Parathyroid adenoma (tissue), 2 donors: ENCODE results near the gene PMPCA.
"Not testable (repeated sequence)": the region's sequence is repeated elsewhere in the genome, so short reads cannot be mapped to it uniquely, and the experiment has no call there.

Experiments
- H2AFZ ChIP-seq: fragments of 300-600 bp; sonication (generic); one replicate; pipeline ENCODE4 v1.7.0; 2017; ENCODE audit warnings: antibody characterized with exemption, mild to moderate bottlenecking
- H3K27ac ChIP-seq: fragments of 300-600 bp; sonication (generic); one replicate; pipeline ENCODE4 v1.7.0; 2017
- H3K27me3 ChIP-seq: fragments of 300-600 bp; sonication (generic); one replicate; pipeline ENCODE4 v1.7.0; 2017; ENCODE audit warnings: low read length; ENCODE audit not compliant: control insufficient read depth, insufficient read depth
- H3K36me3 ChIP-seq: fragments of 300-600 bp; sonication (generic); one replicate; pipeline ENCODE4 v1.7.0; 2017; ENCODE audit warnings: low read length; ENCODE audit not compliant: control insufficient read depth, insufficient read depth
- H3K4me1 ChIP-seq: fragments of 300-600 bp; sonication (generic); one replicate; pipeline ENCODE4 v1.7.0; 2017; ENCODE audit warnings: control low read depth
- H3K4me2 ChIP-seq: fragments of 300-600 bp; sonication (generic); one replicate; pipeline ENCODE4 v1.7.0; 2017; ENCODE audit warnings: low read length
- H3K4me3 ChIP-seq: fragments of 300-600 bp; sonication (generic); one replicate; pipeline ENCODE4 v1.7.0; 2017; ENCODE audit warnings: low read depth, low read length
- H3K79me2 ChIP-seq: fragments of 300-600 bp; sonication (generic); one replicate; pipeline ENCODE4 v1.7.0; 2017; ENCODE audit warnings: control low read depth
- H3K9ac ChIP-seq: fragments of 300-600 bp; sonication (generic); one replicate; pipeline ENCODE4 v1.7.0; 2017; ENCODE audit warnings: mild to moderate bottlenecking
- H3K9me3 ChIP-seq: fragments of 300-600 bp; sonication (generic); one replicate; pipeline ENCODE4 v1.7.0; 2017; ENCODE audit warnings: low read length; ENCODE audit not compliant: control insufficient read depth
- CTCF ChIP-seq: fragments of 300-600 bp; sonication (generic); IDR thresholded peaks from one replicate; pipeline ENCODE4 v1.7.0; 2017; ENCODE audit warnings: antibody characterized with exemption, mild to moderate bottlenecking
- donor health status: primary hyperparathyroidism.

Gene PMPCA

DNA sequence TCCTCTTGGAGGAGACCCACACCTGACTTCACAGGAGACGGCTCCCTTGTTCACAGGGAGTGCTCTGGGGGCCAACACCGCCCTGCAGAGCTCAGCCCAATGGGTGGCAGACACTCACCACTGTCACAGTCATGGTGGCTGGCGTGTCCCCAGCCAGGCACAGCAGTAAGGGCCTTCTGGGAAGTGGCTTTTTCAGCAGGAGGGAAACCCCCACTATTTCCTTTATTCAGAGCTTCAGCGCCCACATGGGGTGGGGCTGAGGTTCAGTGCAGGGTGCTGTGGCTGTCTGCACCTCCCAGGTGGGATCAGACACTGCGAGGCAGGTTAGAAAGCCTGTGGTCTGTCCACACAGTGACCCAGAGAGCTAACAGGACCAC, 6.9 kb upstream of the PMPCA start:
- H3K4me2 ChIP-seq: no peak overlapping the region
- no peak overlapping the region for H3K27ac ChIP-seq
- no peak overlapping the region for H3K4me3 ChIP-seq
- TF ChIP-seq CTCF: no peak
- no peaks in the 10 kb centered on the region for H3K4me1 ChIP-seq
- H3K9me3 ChIP-seq: no peaks in the 10 kb centered on the region
- no peaks in the 10 kb centered on the region for H3K27me3 ChIP-seq
- H2AFZ ChIP-seq: no peak overlapping the region
- no peaks in the 10 kb centered on the region for H3K36me3 ChIP-seq
- no peak overlapping the region for H3K9ac ChIP-seq
- no peaks in the 10 kb centered on the region for H3K79me2 ChIP-seq

- Histone ChIP-seq H3K27me3 (no peaks in the 10 kb centered on the region), H3K36me3 (no peaks in the 10 kb centered on the region), H3K9ac (no peak overlapping the region), H3K27ac (no peak overlapping the region), H3K4me2 (no peak overlapping the region), H3K79me2 (no peaks in the 10 kb centered on the region), H3K4me1 (no peaks in the 10 kb centered on the region), H3K9me3 (no peaks in the 10 kb centered on the region), H3K4me3 (no peak overlapping the region), H2AFZ (no peak overlapping the region)
- no peak for TF ChIP-seq CTCF
Observed at GRCh38 chr9:136403915-136404800, 6.3 kb upstream of the PMPCA start.

- Histone ChIP-seq H3K79me2 (no peaks in the 10 kb centered on the region), H3K9me3 (no peaks in the 10 kb centered on the region), H3K27me3 (no peaks in the 10 kb centered on the region), H3K4me1 (no peaks in the 10 kb centered on the region), H3K4me2 (no peak overlapping the region), H2AFZ (no peak overlapping the region), H3K36me3 (no peaks in the 10 kb centered on the region), H3K27ac (no peak overlapping the region), H3K4me3 (no peak overlapping the region), H3K9ac (no peak overlapping the region)
- TF ChIP-seq CTCF: no peak
Observed at GRCh38 chr9:136404801-136405136, 5.7 kb upstream of the PMPCA start.

DNA sequence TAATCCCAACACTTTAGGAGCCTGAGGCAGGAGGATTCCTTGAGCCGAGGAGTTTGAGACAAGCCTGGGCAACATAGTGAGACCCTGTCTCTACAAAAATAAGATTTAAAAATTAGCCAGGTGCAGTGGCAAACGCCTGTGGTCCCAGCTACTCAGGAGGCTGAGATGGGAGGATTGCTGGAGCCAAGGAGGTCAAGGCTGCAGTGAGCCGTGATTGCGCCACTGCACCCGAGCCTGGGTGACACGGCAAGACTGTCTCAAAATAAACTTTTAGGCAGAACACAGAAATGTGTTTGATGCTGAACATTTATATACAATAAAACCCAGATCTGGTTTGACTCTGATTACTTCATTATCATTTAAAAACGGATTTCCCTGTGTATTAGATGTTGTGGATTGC, 5.0 kb upstream of the PMPCA start:
- H3K4me3 ChIP-seq: no peak overlapping the region
- no peak overlapping the region for H3K4me2 ChIP-seq
- no peak overlapping the region for H3K9ac ChIP-seq
- no peaks in the 10 kb centered on the region for H3K27me3 ChIP-seq
- no peaks in the 10 kb centered on the region for H3K4me1 ChIP-seq
- no peak for TF ChIP-seq CTCF
- H2AFZ ChIP-seq: no peak overlapping the region
- H3K79me2 ChIP-seq: no peaks in the 10 kb centered on the region
- no peaks in the 10 kb centered on the region for H3K9me3 ChIP-seq
- no peaks in the 10 kb centered on the region for H3K36me3 ChIP-seq
- no peak overlapping the region for H3K27ac ChIP-seq

DNA sequence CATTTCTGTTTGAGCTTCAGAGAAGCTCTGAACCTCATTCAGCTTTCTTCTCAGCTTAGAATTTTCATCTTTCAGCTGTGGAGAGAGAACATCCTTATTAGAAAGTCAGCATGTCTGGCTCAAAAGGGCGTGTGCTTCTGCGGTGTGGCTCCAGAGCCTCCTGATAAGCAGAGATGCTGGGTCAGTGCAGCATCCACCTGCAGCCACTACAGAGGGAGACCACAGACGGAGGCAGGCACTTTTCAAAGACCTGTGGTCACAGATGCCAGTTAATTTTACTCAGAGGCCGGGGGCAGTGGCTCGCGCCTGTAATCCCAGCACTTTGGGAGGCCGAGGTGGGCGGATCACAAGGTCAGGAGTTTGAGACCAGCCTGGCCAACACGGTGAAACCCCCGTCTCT, 4.6 kb upstream of the PMPCA start:
- not testable (repeated sequence) for H2AFZ ChIP-seq, H3K9ac ChIP-seq, H3K9me3 ChIP-seq, H3K79me2 ChIP-seq, H3K27ac ChIP-seq, H3K4me3 ChIP-seq, H3K27me3 ChIP-seq, H3K36me3 ChIP-seq, H3K4me1 ChIP-seq, H3K4me2 ChIP-seq

GRCh38 chr9:136407061-136407460, 3.4 kb upstream of the PMPCA start:
- H3K9me3 ChIP-seq, H3K36me3 ChIP-seq, H3K27ac ChIP-seq, H3K9ac ChIP-seq, H3K27me3 ChIP-seq, H3K4me2 ChIP-seq, H3K4me1 ChIP-seq, H2AFZ ChIP-seq, H3K4me3 ChIP-seq: not testable (repeated sequence)
- H3K79me2 ChIP-seq: peaks cover 11% of the 10 kb centered on the region
